ENCODE measurements around the gene ZNF423.

- TF ChIP-seq CTCF (IDR thresholded peaks at IDR 0.05) (no peak), POLR2A (IDR thresholded peaks at IDR 0.05) (no peak)
Measured at GRCh38 chr16:49901711-49902110, 45.8 kb upstream of the ZNF423 start.
